HCT116 (cell line): ENCODE results near the gene SPATA12. TPM values are rescaled to one million over a fixed set of nuclear protein-coding genes. Genes with fewer than 3 reads are reported as not detected.

Source experiments
- ATAC-seq: fragments of 200-7000 bp; cut with Tn5 transposase; 2 replicates; pipeline ENCODE4 v1.9.1; 2020; ENCODE audit warnings: mild to moderate bottlenecking, moderate library complexity
- BruUV-seq: library from RNA; stranded (reverse); fragments of 400-500 nt; replicated peaks from 2 replicates; lab custom pipeline; 2021; lab: Mats Ljungman, UMichigan
- CTCF ChIA-PET: fragments of 300-600 bp; sonication (Branson Sonifier 250); formaldehyde crosslinking; loops from one replicate; lab custom pipeline; 2021; ENCODE audit warnings: antibody characterized with exemption; lab: Charles Lee
- POLR2A ChIA-PET: fragments of 300-600, 350-600 bp; sonication (Branson Sonifier 250); formaldehyde crosslinking; loops from one replicate; lab custom pipeline; 2021; ENCODE audit warnings: antibody characterized with exemption; lab: Charles Lee
- RAD21 ChIA-PET, 2 experiments: fragments of 300-600 bp; sonication (Branson Sonifier 250); formaldehyde crosslinking; loops; one replicate each; lab custom pipeline; 2023; ENCODE audit warnings: low total read pairs in 2 of 2; ENCODE audit not compliant: uncharacterized antibody in 2 of 2, unreplicated experiment in 2 of 2, low non-redundant PET in 1 of 2; lab: Charles Lee
- DNase-seq: peaks from one replicate; pipeline ENCODE4 v3.0.0-alpha.2; 2010; ENCODE audit warnings: low read depth, low spot score
- H2AFZ ChIP-seq: fragments of 200-600 bp; shearing (Covaris generic), sonication (generic); 2 replicates; pipeline ENCODE4 v1.6.1; 2017; ENCODE audit warnings: low read depth, mixed run types, mixed read lengths, antibody characterized with exemption, low read length; ENCODE audit not compliant: poor library complexity, severe bottlenecking
- H3K27ac ChIP-seq: 2 replicates; pipeline ENCODE4 v1.5.1; 2012; ENCODE audit warnings: low read depth, low read length
- H3K27me3 ChIP-seq: fragments of 200-600 bp; sonication (generic); 2 replicates; pipeline ENCODE4 v1.6.1; 2016; ENCODE audit warnings: mixed run types, low read length, mixed read lengths; ENCODE audit not compliant: insufficient read depth
- H3K36me3 ChIP-seq, 2 experiments: fragments of 200-500 bp in 1 of 2; fragments of 200-600 bp in 1 of 2; sonication (Bioruptor generic) in 1 of 2; sonication (generic) in 1 of 2; 2 replicates each; pipeline versions ENCODE4 v1.5.1 to v1.6.1; 2014 to 2016; ENCODE audit warnings: low read length in 2 of 2, inconsistent platforms in 1 of 2, mixed read lengths in 1 of 2, mixed run types in 1 of 2; ENCODE audit not compliant: insufficient read depth in 2 of 2, control insufficient read depth in 1 of 2
- H3K4me1 ChIP-seq, 2 experiments: fragments of 200-600 bp in 1 of 2; sonication (generic) in 1 of 2; 2 replicates each; pipeline versions ENCODE4 v1.5.1 to v1.6.1; 2012 to 2017; ENCODE audit warnings: low read length in 2 of 2, inconsistent platforms in 1 of 2, mild to moderate bottlenecking in 1 of 2, mixed read lengths in 1 of 2, mixed run types in 1 of 2, moderate library complexity in 1 of 2; ENCODE audit not compliant: insufficient read depth in 2 of 2, control insufficient read depth in 1 of 2
- H3K4me2 ChIP-seq: fragments of 200-600 bp; sonication (generic); 2 replicates; pipeline ENCODE4 v1.6.1; 2017; ENCODE audit warnings: mixed run types, low read length, mixed read lengths
- H3K4me3 ChIP-seq, 2 experiments: fragments of 200-600 bp in 1 of 2; sonication (generic) in 1 of 2; replicated peaks in 1 of 2; 2 replicates each; pipeline ENCODE4 v1.5.1; 2011 to 2016; ENCODE audit warnings: low read length in 2 of 2, control low read depth in 1 of 2, low read depth in 1 of 2, mild to moderate bottlenecking in 1 of 2, mixed read lengths in 1 of 2, mixed run types in 1 of 2
- H3K79me2 ChIP-seq: fragments of 200-600 bp; sonication (generic); 2 replicates; pipeline ENCODE4 v1.6.1; 2017; ENCODE audit warnings: mild to moderate bottlenecking, mixed run types, low read length, moderate library complexity, mixed read lengths; ENCODE audit not compliant: insufficient read depth
- H3K9ac ChIP-seq: fragments of 200-600 bp; sonication (generic); 2 replicates; pipeline ENCODE4 v1.6.1; 2016; ENCODE audit warnings: low read length, mixed read lengths
- H3K9me2 ChIP-seq: fragments of 200-600 bp; sonication (generic), shearing (Covaris generic); 2 replicates; pipeline ENCODE4 v1.6.1; 2017; ENCODE audit warnings: mixed run types, mild to moderate bottlenecking, moderate library complexity; ENCODE audit not compliant: insufficient read depth
- H3K9me3 ChIP-seq, 2 experiments: fragments of 200-500 bp in 1 of 2; fragments of 200-600 bp in 1 of 2; sonication (Bioruptor generic) in 1 of 2; sonication (generic) in 1 of 2; 2 replicates each; pipeline ENCODE4 v1.6.1; 2014 to 2017; ENCODE audit warnings: low read length in 2 of 2, mixed read lengths in 2 of 2, inconsistent platforms in 1 of 2, low read depth in 1 of 2, mild to moderate bottlenecking in 1 of 2, mixed run types in 1 of 2, moderate library complexity in 1 of 2; ENCODE audit not compliant: control insufficient read depth in 1 of 2, insufficient read depth in 1 of 2
- H4K20me1 ChIP-seq: fragments of 200-600 bp; sonication (generic), shearing (Covaris generic); 2 replicates; pipeline ENCODE4 v1.6.1; 2017; ENCODE audit warnings: mixed run types, mild to moderate bottlenecking, moderate library complexity; ENCODE audit not compliant: insufficient read depth
- ATF3 ChIP-seq: IDR thresholded peaks from 2 replicates; pipeline ENCODE4 v1.6.1; 2012
- CBX3 ChIP-seq: IDR thresholded peaks from 2 replicates; pipeline ENCODE4 v1.6.1; 2012; ENCODE audit warnings: low read depth
- CEBPB ChIP-seq: IDR thresholded peaks from 2 replicates; pipeline ENCODE4 v1.6.1; 2012; ENCODE audit warnings: low read depth
- EGR1 ChIP-seq: IDR thresholded peaks from 2 replicates; pipeline ENCODE4 v1.6.1; 2012; ENCODE audit warnings: low read depth
- ELF1 ChIP-seq: IDR thresholded peaks from 2 replicates; pipeline ENCODE4 v1.6.1; 2012; ENCODE audit warnings: low read depth, borderline replicate concordance
- EZH2 ChIP-seq: fragments of 200-600 bp; sonication (generic); IDR thresholded peaks from 2 replicates; pipeline ENCODE4 v1.6.1; 2017; ENCODE audit warnings: antibody characterized with exemption, mixed run types
- FOSL1 ChIP-seq: IDR thresholded peaks from 2 replicates; pipeline ENCODE4 v1.6.1; 2012; ENCODE audit warnings: low read depth
- JUND ChIP-seq: IDR thresholded peaks from 2 replicates; pipeline ENCODE4 v1.6.1; 2012
- MAX ChIP-seq: IDR thresholded peaks from 2 replicates; pipeline ENCODE4 v1.6.1; 2012
- POLR2A ChIP-seq: IDR thresholded peaks from 2 replicates; pipeline ENCODE4 v1.7.0; 2011; ENCODE audit warnings: borderline replicate concordance; ENCODE audit not compliant: insufficient read depth, insufficient read length; ENCODE audit errors: extremely low read depth
- POLR2AphosphoS5 ChIP-seq: IDR thresholded peaks from 2 replicates; pipeline ENCODE4 v1.6.1; 2011; ENCODE audit warnings: mild to moderate bottlenecking, low read depth, low read length, moderate library complexity
- RAD21 ChIP-seq: IDR thresholded peaks from 2 replicates; pipeline ENCODE4 v1.6.1; 2012; ENCODE audit warnings: low read depth, mild to moderate bottlenecking
- REST ChIP-seq: IDR thresholded peaks from 2 replicates; pipeline ENCODE4 v1.6.1; 2012; ENCODE audit warnings: low read depth
- SIN3A ChIP-seq: IDR thresholded peaks from 2 replicates; pipeline ENCODE4 v1.6.1; 2012; ENCODE audit warnings: low read depth
- SP1 ChIP-seq: IDR thresholded peaks from 2 replicates; pipeline ENCODE4 v1.6.1; 2012; ENCODE audit warnings: low read depth
- SRF ChIP-seq: IDR thresholded peaks from 2 replicates; pipeline ENCODE4 v1.6.1; 2012; ENCODE audit warnings: low read depth
- YY1 ChIP-seq: IDR thresholded peaks from 2 replicates; pipeline ENCODE4 v1.6.1; 2011; ENCODE audit warnings: low read length, low read depth, moderate library complexity, mild to moderate bottlenecking; ENCODE audit not compliant: insufficient replicate concordance; ENCODE audit errors: extremely low read depth
- ZFX ChIP-seq: fragments of 450-650 bp; IDR thresholded peaks from 2 replicates; pipeline ENCODE4 v1.6.1; 2017
- intact Hi-C: fragments of 100-400 bp; cut with micrococcal nuclease; formaldehyde crosslinking; loops from 2 replicates; pipeline ENCODE4 v1.10.0; 2022
- total RNA-seq: library from RNA; stranded (reverse); gene quantifications from one replicate; pipeline ENCODE4 v1.2.1, GENCODE V29; 2021; ENCODE audit not compliant: unreplicated experiment

SPATA12 gene
- total RNA-seq, 1 experiment from 2014 or later = 0.22 TPM

- Histone ChIP-seq H3K9me3 (no peaks in the 10 kb centered on the region), H3K27ac (no peak overlapping the region), H3K36me3 (no peaks in the 10 kb centered on the region), H3K27me3 (no peaks in the 10 kb centered on the region), H2AFZ (no peak overlapping the region), H3K4me2 (no peak overlapping the region), H3K79me2 (no peaks in the 10 kb centered on the region), H4K20me1 (no peaks in the 10 kb centered on the region), H3K9me2 (no peaks in the 10 kb centered on the region), H3K9ac (no peak overlapping the region), H3K4me3 (no peak overlapping the region), H3K4me1 (peaks cover 3 to 6% of the 10 kb centered on the region in 2 experiments; a peak in 1 of 4 replicates)
- no TSS peak for BruUV-seq
- no peak for ATAC-seq
- RAD21 ChIA-PET = no interaction called here
- no peak for DNase-seq
- CTCF ChIA-PET = no interaction called here
- intact Hi-C loops = loop anchor here (10.0 kb wide), 2 partner anchors 455 to 745 kb away; no protein-coding TSS in a partner anchor
- no peak for TF ChIP-seq SRF
- TF ChIP-seq EZH2 = no peak
- no peak for TF ChIP-seq POLR2A
- no peak for TF ChIP-seq ATF3
- no peak for TF ChIP-seq FOSL1
- no peak for TF ChIP-seq ZFX
- POLR2A ChIA-PET = no interaction called here
Measured at GRCh38 chr3:57109437-57110199, 49.2 kb downstream of the SPATA12 start.

- H3K36me3 ChIP-seq = no peaks in the 10 kb centered on the region
- H2AFZ ChIP-seq = no peak overlapping the region
- ChIA-PET CTCF (interaction anchor here (1.1 kb wide), 1 partner anchor 10 kb away, joined by 5 read pairs; no protein-coding TSS in a partner anchor), POLR2A (no interaction called here), RAD21 (no interaction called here)
- no peaks in the 10 kb centered on the region for H3K79me2 ChIP-seq
- H3K9me3 ChIP-seq = no peaks in the 10 kb centered on the region
- H3K9ac ChIP-seq = no peak overlapping the region
- no peak overlapping the region for H3K27ac ChIP-seq
- no peak overlapping the region for H3K4me2 ChIP-seq
- peaks cover 3 to 6% of the 10 kb centered on the region in 2 experiments; a peak in 1 of 4 replicates for H3K4me1 ChIP-seq
- no TSS peak for BruUV-seq
- ATAC-seq (no peak), DNase-seq (no peak)
- H3K4me3 ChIP-seq = no peak overlapping the region
- no peaks in the 10 kb centered on the region for H3K27me3 ChIP-seq
- H3K9me2 ChIP-seq = no peaks in the 10 kb centered on the region
- intact Hi-C loops = no loop called here
- H4K20me1 ChIP-seq = no peaks in the 10 kb centered on the region
- TF ChIP-seq EGR1 = no peak
- TF ChIP-seq FOSL1 = no peak
- TF ChIP-seq YY1 = no peak
- TF ChIP-seq MAX = no peak
- no peak for TF ChIP-seq ELF1
- TF ChIP-seq POLR2A = no peak
- TF ChIP-seq REST = no peak
- TF ChIP-seq RAD21 = no peak
- no peak for TF ChIP-seq CBX3
- TF ChIP-seq ATF3 = no peak
- no peak for TF ChIP-seq JUND
- no peak for TF ChIP-seq CEBPB
- TF ChIP-seq POLR2AphosphoS5 = no peak
- TF ChIP-seq SIN3A = no peak
- TF ChIP-seq SP1 = no peak
- TF ChIP-seq EZH2 = no peak
Measured at GRCh38 chr3:57110214-57110613, 49.8 kb downstream of the SPATA12 start.
